ENCODE results near the gene GPN3. TPM values are rescaled to one million over a fixed set of nuclear protein-coding genes. Genes with fewer than 3 reads are reported as not detected.

The GPN3 gene
- total and polyA plus RNA-seq, 10 of the 15 experiments (the other 5 are each of a cell fraction or from before 2014, with no cell fraction given), result 27.1 to 117 (median 53.5) TPM

DNA sequence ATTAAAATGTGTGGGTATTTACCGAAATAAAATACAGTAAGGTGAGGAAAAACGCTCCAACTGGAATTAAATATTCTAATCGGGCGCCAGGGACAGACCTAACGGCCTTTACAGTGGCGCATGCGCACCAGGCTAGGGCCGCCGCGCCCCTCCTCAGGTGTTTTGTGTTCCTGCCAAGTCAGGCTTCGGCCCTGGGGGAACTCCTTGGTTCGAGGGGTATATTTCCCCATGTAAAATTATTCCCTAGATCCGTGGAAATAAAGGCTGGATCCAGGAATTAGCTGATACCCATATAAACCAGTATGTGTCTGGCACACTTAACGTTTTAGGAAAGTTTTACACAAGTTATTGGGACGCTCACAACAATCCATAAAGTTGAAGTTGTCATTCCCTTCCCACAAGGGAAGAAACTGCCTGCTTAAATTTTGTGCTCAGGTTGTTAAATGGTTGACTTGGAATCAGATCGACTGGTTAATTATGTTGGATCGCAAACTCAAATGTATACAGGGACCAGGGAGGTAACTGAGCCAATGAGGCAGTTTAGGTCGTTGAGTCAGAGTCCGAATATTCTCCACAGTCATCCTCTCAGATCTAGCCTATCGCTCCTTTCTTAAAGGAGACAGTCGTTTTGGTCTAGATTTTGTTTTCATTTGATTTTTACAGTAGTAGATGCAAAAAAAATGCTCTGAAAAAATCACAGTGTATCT, 63.9 kb downstream of the GPN3 start (continued):
- TF ChIP-seq, protein P1, sequence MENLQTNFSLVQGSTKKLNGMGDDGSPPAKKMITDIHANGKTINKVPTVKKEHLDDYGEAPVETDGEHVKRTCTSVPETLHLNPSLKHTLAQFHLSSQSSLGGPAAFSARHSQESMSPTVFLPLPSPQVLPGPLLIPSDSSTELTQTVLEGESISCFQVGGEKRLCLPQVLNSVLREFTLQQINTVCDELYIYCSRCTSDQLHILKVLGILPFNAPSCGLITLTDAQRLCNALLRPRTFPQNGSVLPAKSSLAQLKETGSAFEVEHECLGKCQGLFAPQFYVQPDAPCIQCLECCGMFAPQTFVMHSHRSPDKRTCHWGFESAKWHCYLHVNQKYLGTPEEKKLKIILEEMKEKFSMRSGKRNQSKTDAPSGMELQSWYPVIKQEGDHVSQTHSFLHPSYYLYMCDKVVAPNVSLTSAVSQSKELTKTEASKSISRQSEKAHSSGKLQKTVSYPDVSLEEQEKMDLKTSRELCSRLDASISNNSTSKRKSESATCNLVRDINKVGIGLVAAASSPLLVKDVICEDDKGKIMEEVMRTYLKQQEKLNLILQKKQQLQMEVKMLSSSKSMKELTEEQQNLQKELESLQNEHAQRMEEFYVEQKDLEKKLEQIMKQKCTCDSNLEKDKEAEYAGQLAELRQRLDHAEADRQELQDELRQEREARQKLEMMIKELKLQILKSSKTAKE (IDR thresholded peaks at IDR 0.05; ENCODE audit: low read depth, poor library complexity, severe bottlenecking), result no peak
- 0 out of 2 replicates have a peak, but pooled peaks have one; percentile 17 for TF ChIP-seq MTA3 (IDR thresholded peaks at IDR 0.05; ENCODE audit: borderline replicate concordance, low read length)
- TF ChIP-seq NRF1 (conservative IDR thresholded peaks at IDR 0.05; ENCODE audit: low read depth, low read length), result peak; percentile 82
- TF ChIP-seq NFIC (IDR thresholded peaks at IDR 0.05; ENCODE audit: low read depth, low read length), result peak; percentile 23; the same call in 1 of the 2 replicates
- TF ChIP-seq DPF2 (IDR thresholded peaks at IDR 0.05), result no peak
- TF ChIP-seq ZNF217 (IDR thresholded peaks at IDR 0.05), result no peak
- TF ChIP-seq LARP7 (IDR thresholded peaks at IDR 0.05), result 0 out of 2 replicates have a peak, but pooled peaks have one; percentile 16
- TF ChIP-seq IRF4 (IDR thresholded peaks at IDR 0.05; ENCODE audit: low read depth, low read length), result no peak
- TF ChIP-seq, protein P2, sequence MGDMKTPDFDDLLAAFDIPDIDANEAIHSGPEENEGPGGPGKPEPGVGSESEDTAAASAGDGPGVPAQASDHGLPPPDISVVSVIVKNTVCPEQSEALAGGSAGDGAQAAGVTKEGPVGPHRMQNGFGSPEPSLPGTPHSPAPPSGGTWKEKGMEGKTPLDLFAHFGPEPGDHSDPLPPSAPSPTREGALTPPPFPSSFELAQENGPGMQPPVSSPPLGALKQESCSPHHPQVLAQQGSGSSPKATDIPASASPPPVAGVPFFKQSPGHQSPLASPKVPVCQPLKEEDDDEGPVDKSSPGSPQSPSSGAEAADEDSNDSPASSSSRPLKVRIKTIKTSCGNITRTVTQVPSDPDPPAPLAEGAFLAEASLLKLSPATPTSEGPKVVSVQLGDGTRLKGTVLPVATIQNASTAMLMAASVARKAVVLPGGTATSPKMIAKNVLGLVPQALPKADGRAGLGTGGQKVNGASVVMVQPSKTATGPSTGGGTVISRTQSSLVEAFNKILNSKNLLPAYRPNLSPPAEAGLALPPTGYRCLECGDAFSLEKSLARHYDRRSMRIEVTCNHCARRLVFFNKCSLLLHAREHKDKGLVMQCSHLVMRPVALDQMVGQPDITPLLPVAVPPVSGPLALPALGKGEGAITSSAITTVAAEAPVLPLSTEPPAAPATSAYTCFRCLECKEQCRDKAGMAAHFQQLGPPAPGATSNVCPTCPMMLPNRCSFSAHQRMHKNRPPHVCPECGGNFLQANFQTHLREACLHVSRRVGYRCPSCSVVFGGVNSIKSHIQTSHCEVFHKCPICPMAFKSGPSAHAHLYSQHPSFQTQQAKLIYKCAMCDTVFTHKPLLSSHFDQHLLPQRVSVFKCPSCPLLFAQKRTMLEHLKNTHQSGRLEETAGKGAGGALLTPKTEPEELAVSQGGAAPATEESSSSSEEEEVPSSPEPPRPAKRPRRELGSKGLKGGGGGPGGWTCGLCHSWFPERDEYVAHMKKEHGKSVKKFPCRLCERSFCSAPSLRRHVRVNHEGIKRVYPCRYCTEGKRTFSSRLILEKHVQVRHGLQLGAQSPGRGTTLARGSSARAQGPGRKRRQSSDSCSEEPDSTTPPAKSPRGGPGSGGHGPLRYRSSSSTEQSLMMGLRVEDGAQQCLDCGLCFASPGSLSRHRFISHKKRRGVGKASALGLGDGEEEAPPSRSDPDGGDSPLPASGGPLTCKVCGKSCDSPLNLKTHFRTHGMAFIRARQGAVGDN (IDR thresholded peaks at IDR 0.05), result peak; percentile 90
- no peak for TF ChIP-seq SP1 (IDR thresholded peaks at IDR 0.05; ENCODE audit: low read depth, low read length)
- peak; percentile 60; the same call in 1 of the 2 replicates for TF ChIP-seq PML (IDR thresholded peaks at IDR 0.05; ENCODE audit: low read length)
- peak; percentile 41; the same call in 1 of the 2 replicates for TF ChIP-seq TAF1 (IDR thresholded peaks at IDR 0.05; ENCODE audit: borderline replicate concordance, low read depth, low read length)
- no peak for TF ChIP-seq ZNF384 (IDR thresholded peaks at IDR 0.05; ENCODE audit: borderline replicate concordance, low read depth, low read length)
- no peak for TF ChIP-seq RCOR1 (conservative IDR thresholded peaks at IDR 0.05; ENCODE audit: low read depth, low read length)
- no peak for TF ChIP-seq KDM1A (IDR thresholded peaks at IDR 0.05; ENCODE audit: borderline replicate concordance)
- 0 out of 2 replicates have a peak, but pooled peaks have one; percentile 37 for TF ChIP-seq BACH1 (IDR thresholded peaks at IDR 0.05; ENCODE audit: borderline replicate concordance)
- TF ChIP-seq, protein P3, sequence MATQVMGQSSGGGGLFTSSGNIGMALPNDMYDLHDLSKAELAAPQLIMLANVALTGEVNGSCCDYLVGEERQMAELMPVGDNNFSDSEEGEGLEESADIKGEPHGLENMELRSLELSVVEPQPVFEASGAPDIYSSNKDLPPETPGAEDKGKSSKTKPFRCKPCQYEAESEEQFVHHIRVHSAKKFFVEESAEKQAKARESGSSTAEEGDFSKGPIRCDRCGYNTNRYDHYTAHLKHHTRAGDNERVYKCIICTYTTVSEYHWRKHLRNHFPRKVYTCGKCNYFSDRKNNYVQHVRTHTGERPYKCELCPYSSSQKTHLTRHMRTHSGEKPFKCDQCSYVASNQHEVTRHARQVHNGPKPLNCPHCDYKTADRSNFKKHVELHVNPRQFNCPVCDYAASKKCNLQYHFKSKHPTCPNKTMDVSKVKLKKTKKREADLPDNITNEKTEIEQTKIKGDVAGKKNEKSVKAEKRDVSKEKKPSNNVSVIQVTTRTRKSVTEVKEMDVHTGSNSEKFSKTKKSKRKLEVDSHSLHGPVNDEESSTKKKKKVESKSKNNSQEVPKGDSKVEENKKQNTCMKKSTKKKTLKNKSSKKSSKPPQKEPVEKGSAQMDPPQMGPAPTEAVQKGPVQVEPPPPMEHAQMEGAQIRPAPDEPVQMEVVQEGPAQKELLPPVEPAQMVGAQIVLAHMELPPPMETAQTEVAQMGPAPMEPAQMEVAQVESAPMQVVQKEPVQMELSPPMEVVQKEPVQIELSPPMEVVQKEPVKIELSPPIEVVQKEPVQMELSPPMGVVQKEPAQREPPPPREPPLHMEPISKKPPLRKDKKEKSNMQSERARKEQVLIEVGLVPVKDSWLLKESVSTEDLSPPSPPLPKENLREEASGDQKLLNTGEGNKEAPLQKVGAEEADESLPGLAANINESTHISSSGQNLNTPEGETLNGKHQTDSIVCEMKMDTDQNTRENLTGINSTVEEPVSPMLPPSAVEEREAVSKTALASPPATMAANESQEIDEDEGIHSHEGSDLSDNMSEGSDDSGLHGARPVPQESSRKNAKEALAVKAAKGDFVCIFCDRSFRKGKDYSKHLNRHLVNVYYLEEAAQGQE (IDR thresholded peaks at IDR 0.05; ENCODE audit: low read depth, low read length), result no peak
- TF ChIP-seq, protein P4, sequence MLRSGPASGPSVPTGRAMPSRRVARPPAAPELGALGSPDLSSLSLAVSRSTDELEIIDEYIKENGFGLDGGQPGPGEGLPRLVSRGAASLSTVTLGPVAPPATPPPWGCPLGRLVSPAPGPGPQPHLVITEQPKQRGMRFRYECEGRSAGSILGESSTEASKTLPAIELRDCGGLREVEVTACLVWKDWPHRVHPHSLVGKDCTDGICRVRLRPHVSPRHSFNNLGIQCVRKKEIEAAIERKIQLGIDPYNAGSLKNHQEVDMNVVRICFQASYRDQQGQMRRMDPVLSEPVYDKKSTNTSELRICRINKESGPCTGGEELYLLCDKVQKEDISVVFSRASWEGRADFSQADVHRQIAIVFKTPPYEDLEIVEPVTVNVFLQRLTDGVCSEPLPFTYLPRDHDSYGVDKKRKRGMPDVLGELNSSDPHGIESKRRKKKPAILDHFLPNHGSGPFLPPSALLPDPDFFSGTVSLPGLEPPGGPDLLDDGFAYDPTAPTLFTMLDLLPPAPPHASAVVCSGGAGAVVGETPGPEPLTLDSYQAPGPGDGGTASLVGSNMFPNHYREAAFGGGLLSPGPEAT (IDR thresholded peaks at IDR 0.05; ENCODE audit: low read depth), result 0 out of 2 replicates have a peak, but pooled peaks have one; percentile 15
